A673 (cell line): ENCODE measurements around the gene NRAP. TPM values are rescaled to one million over a fixed set of nuclear protein-coding genes. Genes with fewer than 3 reads are reported as not detected.

Source experiments
- BruUV-seq: library from RNA; stranded (reverse); fragments of 400-500 nt; replicated peaks from 2 replicates; lab custom pipeline; 2021; lab: Mats Ljungman, UMichigan
- CTCF ChIA-PET: fragments of 300-600 bp; sonication (Branson Sonifier 250); formaldehyde crosslinking; loops from one replicate; lab custom pipeline; 2022; ENCODE audit warnings: antibody characterized with exemption; lab: Charles Lee
- POLR2A ChIA-PET: fragments of 300-600 bp; sonication (Branson Sonifier 250); formaldehyde crosslinking; loops from one replicate; lab custom pipeline; 2022; ENCODE audit warnings: antibody characterized with exemption; ENCODE audit not compliant: low non-redundant PET; lab: Charles Lee
- DNase-seq: peaks from one replicate; pipeline ENCODE4 v3.0.0-alpha.2; 2015; ENCODE audit warnings: low spot score
- H3K27ac ChIP-seq: fragments of 200-600 bp; sonication (generic); 2 replicates; pipeline ENCODE4 v1.5.1; 2016; ENCODE audit warnings: mixed run types, low read depth, mild to moderate bottlenecking, mixed read lengths, antibody characterized with exemption, low read length; ENCODE audit not compliant: poor library complexity, severe bottlenecking
- H3K27me3 ChIP-seq: fragments of 200-600 bp; sonication (generic); replicated peaks from 2 replicates; pipeline ENCODE4 v1.6.1; 2017; ENCODE audit warnings: mixed run types, low read depth, mild to moderate bottlenecking, mixed read lengths, antibody characterized with exemption, low read length; ENCODE audit not compliant: insufficient read depth, poor library complexity
- H3K36me3 ChIP-seq: fragments of 200-600 bp; sonication (generic); 2 replicates; pipeline ENCODE4 v1.6.1; 2016; ENCODE audit warnings: mixed run types, mild to moderate bottlenecking, mixed read lengths, antibody characterized with exemption, low read length; ENCODE audit not compliant: insufficient read depth, poor library complexity, severe bottlenecking
- H3K4me1 ChIP-seq: fragments of 200-600 bp; sonication (generic); 2 replicates; pipeline ENCODE4 v1.6.1; 2017; ENCODE audit warnings: mixed run types, mild to moderate bottlenecking, mixed read lengths, antibody characterized with exemption, low read length; ENCODE audit not compliant: insufficient read depth, poor library complexity, severe bottlenecking
- H3K4me3 ChIP-seq: fragments of 200-600 bp; sonication (generic); 2 replicates; pipeline ENCODE4 v1.5.1; 2016; ENCODE audit warnings: low read depth, mixed run types, mild to moderate bottlenecking, mixed read lengths, low read length; ENCODE audit not compliant: poor library complexity, severe bottlenecking
- H3K9me3 ChIP-seq: fragments of 200-600 bp; sonication (generic); 2 replicates; pipeline ENCODE4 v1.6.1; 2016; ENCODE audit warnings: mixed run types, low read depth, mild to moderate bottlenecking, mixed read lengths, antibody characterized with exemption, low read length; ENCODE audit not compliant: poor library complexity, severe bottlenecking
- CTCF ChIP-seq: fragments of 300-800, 200-600 bp; sonication (generic); conservative IDR thresholded peaks from 2 replicates; pipeline ENCODE4 v1.5.1; 2017; ENCODE audit warnings: low read depth, mild to moderate bottlenecking, antibody characterized with exemption, low read length, moderate library complexity, mixed read lengths
- EZH2 ChIP-seq: fragments of 200-600 bp; sonication (generic); IDR thresholded peaks from 2 replicates; pipeline ENCODE4 v1.6.1; 2017; ENCODE audit warnings: borderline replicate concordance, low read depth, mild to moderate bottlenecking, mixed read lengths, antibody characterized with exemption, low read length; ENCODE audit not compliant: poor library complexity, severe bottlenecking
- intact Hi-C: fragments of 100-400 bp; cut with micrococcal nuclease; formaldehyde crosslinking; loops from one replicate; pipeline ENCODE4 v1.10.0; 2022; ENCODE audit not compliant: unreplicated experiment
- total RNA-seq: library from RNA; stranded (reverse); gene quantifications from 2 replicates; pipeline ENCODE4 v1.2.3, GENCODE V29; 2021

NRAP gene
- total RNA-seq, 1 experiment from 2014 or later, result 0.34 TPM

GRCh38 chr10:113643183-113643582 lies 20.7 kb downstream of the NRAP start:
- DNase-seq, result no peak
- Histone ChIP-seq H3K27me3 (no peaks in the 10 kb centered on the region), H3K4me3 (no peak overlapping the region), H3K27ac (no peak overlapping the region), H3K9me3 (no peaks in the 10 kb centered on the region), H3K36me3 (no peaks in the 10 kb centered on the region), H3K4me1 (peaks cover 5% of the 10 kb centered on the region)
- no TSS peak for BruUV-seq
- TF ChIP-seq CTCF (no peak), EZH2 (no peak)
- CTCF ChIA-PET, result no interaction called here
- intact Hi-C loops, result no loop called here
- POLR2A ChIA-PET, result no interaction called here

- H3K27me3 ChIP-seq, result no peaks in the 10 kb centered on the region
- H3K9me3 ChIP-seq, result no peaks in the 10 kb centered on the region
- no peak for DNase-seq
- TF ChIP-seq CTCF (no peak), EZH2 (no peak)
- no peaks in the 10 kb centered on the region for H3K4me1 ChIP-seq
- H3K27ac ChIP-seq, result no peak overlapping the region
- intact Hi-C loops, result no loop called here
- ChIA-PET POLR2A (no interaction called here), CTCF (no interaction called here)
- H3K4me3 ChIP-seq, result no peak overlapping the region
- no peaks in the 10 kb centered on the region for H3K36me3 ChIP-seq
- BruUV-seq, result no TSS peak
These were observed 22.1 kb downstream of the NRAP start for GRCh38 chr10:113641702-113642101.

GRCh38 chr10:113639966-113640365 lies 23.9 kb downstream of the NRAP start:
- no peaks in the 10 kb centered on the region for H3K4me1 ChIP-seq
- no peak for TF ChIP-seq EZH2
- no peak for TF ChIP-seq CTCF

More at GRCh38 chr10:113639966-113640365, 23.9 kb downstream of the NRAP start:
- intact Hi-C loops, result no loop called here
- DNase-seq, result no peak
- Histone ChIP-seq H3K27ac (no peak overlapping the region), H3K27me3 (no peaks in the 10 kb centered on the region), H3K9me3 (no peaks in the 10 kb centered on the region), H3K36me3 (no peaks in the 10 kb centered on the region), H3K4me3 (no peak overlapping the region)
- no TSS peak for BruUV-seq
- ChIA-PET CTCF (no interaction called here), POLR2A (no interaction called here)
